Choroid plexus epithelial cell (primary cell): ENCODE measurements around the gene KCTD3.

Experiments used
- DNase-seq: peaks from one replicate; pipeline ENCODE4 v3.0.0-alpha.2; 2010; ENCODE audit warnings: low read depth
- H3K4me3 ChIP-seq: 2 replicates; pipeline ENCODE4 v1.5.1; 2011; ENCODE audit warnings: low read depth, mild to moderate bottlenecking, control low read depth, low read length, moderate library complexity
- CTCF ChIP-seq: conservative IDR thresholded peaks from 2 replicates; pipeline ENCODE4 v1.5.1; 2011; ENCODE audit warnings: low read depth, mild to moderate bottlenecking, control low read depth, inconsistent platforms, low read length, moderate library complexity

The KCTD3 gene

GRCh38 chr1:215665215-215665614 is 98.1 kb downstream of the KCTD3 start:
- no peak overlapping the region for H3K4me3 ChIP-seq
- TF ChIP-seq CTCF: no peak
- DNase-seq: peak; percentile 30

DNA sequence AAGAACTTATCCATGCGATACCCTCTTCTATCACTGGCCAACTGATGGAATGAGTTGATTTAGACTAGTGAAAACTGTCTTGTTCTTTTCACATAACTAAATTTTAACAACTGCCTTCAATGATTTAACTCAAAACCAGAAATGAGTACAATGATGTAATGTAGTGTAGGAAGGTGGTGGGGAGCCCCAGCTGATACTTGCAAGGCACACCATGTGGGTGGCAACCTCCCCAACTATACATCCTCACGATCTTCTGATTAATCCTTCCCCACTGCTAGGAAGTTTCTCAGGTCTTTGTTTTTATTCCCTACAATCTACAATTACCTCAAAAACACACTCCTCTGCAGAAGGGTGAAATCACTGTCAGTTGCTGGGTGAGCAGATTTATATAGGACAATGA is 100.7 kb downstream of the KCTD3 start:
- H3K4me3 ChIP-seq: no peak overlapping the region
- no peak for TF ChIP-seq CTCF
- no peak for DNase-seq

GRCh38 chr1:215669806-215670491 is 102.8 kb downstream of the KCTD3 start:
- DNase-seq: no peak

More at GRCh38 chr1:215669806-215670491, 102.8 kb downstream of the KCTD3 start:
- H3K4me3 ChIP-seq: no peak overlapping the region
- TF ChIP-seq CTCF: no peak
